HEK293T (cell line): Measurements from ENCODE around the gene TCF3.

Source experiments
- ARNT ChIP-seq: fragments of 450-650 bp; IDR thresholded peaks from 2 replicates; pipeline ENCODE4 v1.6.1; 2017; ENCODE audit warnings: mild to moderate bottlenecking
- CTBP1 ChIP-seq: fragments of 450-650 bp; IDR thresholded peaks from 2 replicates; pipeline ENCODE4 v1.6.1; 2016; ENCODE audit warnings: borderline replicate concordance
- FOXM1 ChIP-seq: fragments of 450-650 bp; IDR thresholded peaks from 2 replicates; pipeline ENCODE4 v1.6.1; 2017; ENCODE audit warnings: mild to moderate bottlenecking, borderline replicate concordance
- NFRKB ChIP-seq: fragments of 450-650 bp; IDR thresholded peaks from 2 replicates; pipeline ENCODE4 v1.6.1; 2016; ENCODE audit warnings: mild to moderate bottlenecking, moderate library complexity
- SP1 ChIP-seq: fragments of 450-650 bp; IDR thresholded peaks from 2 replicates; pipeline ENCODE4 v1.6.1; 2017
- SUZ12 ChIP-seq: fragments of 450-650 bp; IDR thresholded peaks from 2 replicates; pipeline ENCODE4 v1.6.1; 2016; ENCODE audit warnings: mild to moderate bottlenecking
- TF ChIP-seq, protein P1 (sequence below): fragments of 450-650 bp; IDR thresholded peaks from 2 replicates; pipeline ENCODE4 v1.6.1; 2016

DNA sequence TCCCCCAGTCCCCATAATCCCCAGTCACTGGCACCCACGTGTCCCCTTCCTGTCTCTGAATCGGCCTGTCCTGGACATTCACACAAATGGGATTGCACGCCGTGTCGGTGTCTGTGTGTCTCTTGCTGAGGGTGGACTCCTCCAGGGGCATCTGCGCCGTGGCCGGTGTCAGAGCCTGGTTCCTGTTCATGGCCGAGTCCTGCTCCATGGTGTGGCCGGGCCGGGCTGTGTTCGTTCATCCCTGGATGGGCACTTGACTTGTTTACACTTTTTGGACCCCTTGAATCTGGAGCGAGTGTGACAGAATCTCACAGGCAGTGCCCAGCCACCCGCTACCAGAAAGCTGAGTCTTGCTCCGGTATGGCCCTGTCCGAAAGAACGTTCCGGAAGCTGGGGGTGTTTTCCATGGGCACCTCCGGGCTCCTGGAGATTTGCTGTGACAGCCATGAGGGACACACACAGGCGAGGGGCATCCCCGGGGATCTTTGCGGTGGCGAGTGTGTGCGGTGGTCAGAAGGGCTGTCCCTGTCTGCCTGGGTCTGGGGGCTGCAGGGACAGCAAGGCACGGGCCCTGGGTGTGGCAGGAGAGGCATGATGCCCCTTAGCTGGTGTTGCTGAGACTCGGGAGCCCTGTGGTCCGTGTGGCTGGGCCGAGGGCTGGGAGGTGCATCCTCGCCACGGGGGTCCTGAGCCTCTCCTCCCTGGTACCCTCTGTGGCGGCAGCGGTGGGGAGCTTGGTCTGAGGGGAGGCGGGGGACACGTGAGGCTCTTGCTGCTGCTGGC is 77.9 kb downstream of the TCF3 start:
- no peak for TF ChIP-seq ARNT
- TF ChIP-seq, protein P1, sequence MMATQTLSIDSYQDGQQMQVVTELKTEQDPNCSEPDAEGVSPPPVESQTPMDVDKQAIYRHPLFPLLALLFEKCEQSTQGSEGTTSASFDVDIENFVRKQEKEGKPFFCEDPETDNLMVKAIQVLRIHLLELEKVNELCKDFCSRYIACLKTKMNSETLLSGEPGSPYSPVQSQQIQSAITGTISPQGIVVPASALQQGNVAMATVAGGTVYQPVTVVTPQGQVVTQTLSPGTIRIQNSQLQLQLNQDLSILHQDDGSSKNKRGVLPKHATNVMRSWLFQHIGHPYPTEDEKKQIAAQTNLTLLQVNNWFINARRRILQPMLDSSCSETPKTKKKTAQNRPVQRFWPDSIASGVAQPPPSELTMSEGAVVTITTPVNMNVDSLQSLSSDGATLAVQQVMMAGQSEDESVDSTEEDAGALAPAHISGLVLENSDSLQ: no peak
- TF ChIP-seq NFRKB: no peak
- no peak for TF ChIP-seq FOXM1
- TF ChIP-seq CTBP1: no peak
- TF ChIP-seq SUZ12: no peak
- no peak for TF ChIP-seq SP1
